ENCODE data around the gene CCN2.

The CCN2 gene, protein sequence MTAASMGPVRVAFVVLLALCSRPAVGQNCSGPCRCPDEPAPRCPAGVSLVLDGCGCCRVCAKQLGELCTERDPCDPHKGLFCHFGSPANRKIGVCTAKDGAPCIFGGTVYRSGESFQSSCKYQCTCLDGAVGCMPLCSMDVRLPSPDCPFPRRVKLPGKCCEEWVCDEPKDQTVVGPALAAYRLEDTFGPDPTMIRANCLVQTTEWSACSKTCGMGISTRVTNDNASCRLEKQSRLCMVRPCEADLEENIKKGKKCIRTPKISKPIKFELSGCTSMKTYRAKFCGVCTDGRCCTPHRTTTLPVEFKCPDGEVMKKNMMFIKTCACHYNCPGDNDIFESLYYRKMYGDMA

GRCh38 chr6:131950767-131951575 is at the start of gene CCN2:
TSS of gene CCN2 (minus strand) at chr6:131951372. CDS start at chr6:131951172, 200 bp downstream.
- DNase-seq = peak; percentile 15

DNA sequence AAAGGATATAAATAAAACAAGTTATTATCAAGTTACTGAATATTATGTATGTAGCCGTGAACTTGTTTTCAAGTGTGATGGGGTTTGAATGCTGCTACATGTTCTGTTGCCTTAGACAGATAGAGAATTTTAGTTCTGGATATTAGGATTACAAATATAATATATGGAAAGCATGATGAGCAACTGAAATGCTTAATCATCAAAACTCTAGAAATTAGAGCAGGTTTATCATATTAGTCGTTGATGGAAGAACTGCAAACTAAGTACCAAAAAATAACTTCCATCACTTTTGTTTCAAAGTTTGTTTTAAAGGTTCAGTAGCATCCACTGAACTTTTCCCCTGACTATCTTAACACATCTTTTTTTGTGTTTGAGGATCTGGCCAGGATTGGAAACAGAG is 49.1 kb upstream of the CCN2 start:
- no peak for DNase-seq

- DNase-seq = no peak
Observed at GRCh38 chr6:131999545-132000146, 48.5 kb upstream of the CCN2 start.

- DNase-seq = no peak
Observed at GRCh38 chr6:131998255-131998982, 47.2 kb upstream of the CCN2 start.

- DNase-seq = no peak
Observed at GRCh38 chr6:131997429-131998153, 46.4 kb upstream of the CCN2 start.

DNA sequence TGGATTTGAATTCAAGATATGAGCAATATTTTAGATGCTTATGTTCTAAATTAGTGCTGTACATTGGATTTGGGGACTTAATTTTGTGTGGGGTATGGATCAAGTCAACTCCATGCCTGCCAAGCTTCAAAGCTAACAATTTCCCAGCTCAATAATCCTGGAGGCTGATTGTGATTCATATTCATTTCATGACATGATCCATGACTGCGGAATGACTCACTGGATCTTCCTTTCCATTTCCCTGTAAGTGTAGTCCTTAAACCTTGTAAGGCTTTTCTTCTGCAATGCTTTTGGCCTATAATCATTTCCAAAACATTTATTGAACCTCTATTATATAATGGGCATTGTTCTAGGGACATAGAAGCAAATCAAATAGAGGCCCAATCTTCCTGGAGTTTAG is 44.7 kb upstream of the CCN2 start:
- DNase-seq = no peak

- DNase-seq = no peak
Observed at GRCh38 chr6:131992557-131992956, 41.4 kb upstream of the CCN2 start.

DNA sequence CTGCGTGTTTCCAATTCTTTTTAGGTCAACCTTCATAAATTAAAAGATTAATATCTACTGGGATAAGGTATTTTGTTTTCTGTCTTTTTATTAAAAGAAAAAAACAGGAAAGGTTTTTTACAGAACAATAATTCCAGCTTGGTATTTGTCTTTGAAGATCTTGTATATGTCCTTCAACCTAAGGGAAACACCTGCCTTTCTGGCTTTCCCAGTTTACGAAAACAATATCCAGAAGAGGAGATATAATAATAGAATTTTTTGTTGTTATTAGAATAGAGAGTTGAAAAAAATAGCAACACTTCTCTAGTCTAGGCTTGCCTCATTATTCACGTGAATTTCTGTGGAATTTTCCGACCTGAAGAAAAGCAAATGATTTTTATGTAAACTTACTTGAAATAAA is 37.9 kb upstream of the CCN2 start:
- DNase-seq = no peak

- DNase-seq = no peak
Observed at GRCh38 chr6:131982740-131983259, 31.6 kb upstream of the CCN2 start.

- DNase-seq = no peak
Observed at GRCh38 chr6:131981624-131981978, 30.4 kb upstream of the CCN2 start.

- no peak for DNase-seq
Observed at GRCh38 chr6:131980791-131981623, 29.8 kb upstream of the CCN2 start.

DNA sequence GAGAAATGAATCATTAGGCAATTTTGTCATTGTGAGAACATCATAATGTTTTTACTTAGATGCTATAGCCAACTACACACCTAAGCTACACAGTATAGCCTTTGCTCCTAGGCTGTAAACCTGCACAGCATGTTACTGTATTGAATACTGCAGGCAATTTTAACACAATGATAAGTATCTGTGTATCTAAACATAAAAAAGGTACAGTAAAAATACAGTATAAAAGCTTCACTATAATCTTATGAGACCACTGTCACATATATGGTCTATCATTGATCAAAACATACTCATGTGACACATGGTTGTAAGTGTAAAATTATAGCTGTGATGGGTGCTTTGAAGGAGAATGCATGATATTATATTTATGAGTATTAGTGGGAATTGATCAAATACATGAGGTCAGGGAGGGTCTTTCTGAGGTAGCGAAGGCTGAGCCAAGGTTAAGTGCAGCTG is 29.2 kb upstream of the CCN2 start:
- DNase-seq = no peak

DNA sequence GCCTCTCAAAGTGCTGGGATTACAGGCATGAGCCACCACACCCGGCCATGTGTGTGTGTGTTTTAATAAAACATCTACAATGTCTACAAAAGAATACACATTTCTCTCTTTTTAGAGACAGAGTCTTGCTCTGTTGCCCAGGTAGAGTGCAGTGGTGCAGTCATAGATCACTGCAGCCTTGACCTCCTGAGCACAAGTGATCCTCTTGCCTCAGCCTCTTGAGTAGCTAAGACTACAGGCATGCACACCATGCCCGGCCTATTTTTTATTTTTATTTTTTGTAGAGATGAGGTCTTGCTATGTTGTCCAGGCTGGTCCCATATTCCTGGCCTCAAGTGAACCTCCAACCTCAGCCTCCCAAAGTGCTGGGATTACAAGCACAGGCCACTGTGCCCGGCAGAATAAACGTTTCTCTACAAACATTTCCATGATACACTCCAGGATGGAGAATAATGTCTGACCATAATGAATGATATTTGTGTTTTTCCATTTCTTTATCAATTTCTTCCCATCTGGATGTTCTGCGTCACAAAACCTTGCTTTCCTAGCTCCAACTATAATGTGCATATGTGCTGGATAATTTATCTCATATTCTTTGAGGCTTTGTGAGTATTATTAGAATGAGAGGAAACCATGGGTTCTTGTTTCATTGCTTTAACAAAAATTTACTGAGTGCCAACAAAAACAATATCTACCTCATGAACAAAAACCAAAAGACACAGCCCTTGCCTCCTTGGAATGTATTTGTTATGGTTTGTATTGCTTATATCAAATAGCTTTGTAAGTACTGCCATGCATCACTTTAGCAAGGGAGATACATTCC is 28.6 kb upstream of the CCN2 start:
- DNase-seq = no peak

DNA sequence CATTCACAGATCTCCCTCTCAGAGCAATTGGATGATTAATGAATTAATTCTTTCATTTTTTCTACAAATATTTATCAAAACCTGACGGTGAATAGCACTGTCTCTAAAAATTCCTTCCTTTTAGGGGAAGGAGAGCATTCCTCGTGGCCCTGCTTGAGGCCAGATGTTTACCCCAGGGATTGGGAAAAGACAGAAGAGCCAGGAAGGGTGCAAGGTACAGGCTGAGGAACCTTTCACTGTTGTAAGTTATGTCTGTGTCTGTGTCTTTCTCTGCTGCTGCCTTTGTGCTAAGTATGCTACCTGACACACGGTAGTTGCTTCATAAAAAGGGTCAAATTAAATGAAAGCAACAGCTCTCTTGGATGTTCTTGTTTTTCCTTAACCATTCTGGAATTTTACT is 27.4 kb upstream of the CCN2 start:
- DNase-seq = no peak

DNA sequence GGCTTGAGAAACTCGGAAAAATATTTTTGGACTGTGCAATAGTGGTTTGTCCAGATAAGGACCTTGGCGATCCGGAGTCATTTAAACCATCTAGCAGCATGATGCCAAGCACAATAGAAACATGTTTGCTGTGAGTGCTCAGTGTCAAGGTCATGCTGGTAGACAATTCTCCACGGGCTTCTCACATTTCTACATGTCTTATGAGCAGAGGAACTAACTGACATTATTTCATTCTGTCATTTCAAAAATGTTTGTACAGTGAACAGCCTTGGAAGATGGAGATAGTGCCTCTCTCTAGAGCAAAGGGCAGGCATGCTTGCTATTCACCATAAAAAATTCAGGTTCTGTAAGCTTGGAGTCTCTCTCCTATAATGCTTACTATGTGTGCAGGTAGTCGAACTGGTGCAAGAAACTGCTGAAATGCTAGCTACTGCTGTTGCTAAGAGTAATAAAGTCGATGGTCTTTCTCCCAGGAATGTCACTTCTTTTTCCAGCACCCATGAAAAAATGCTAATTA is 25.4 kb upstream of the CCN2 start:
- DNase-seq = no peak

DNA sequence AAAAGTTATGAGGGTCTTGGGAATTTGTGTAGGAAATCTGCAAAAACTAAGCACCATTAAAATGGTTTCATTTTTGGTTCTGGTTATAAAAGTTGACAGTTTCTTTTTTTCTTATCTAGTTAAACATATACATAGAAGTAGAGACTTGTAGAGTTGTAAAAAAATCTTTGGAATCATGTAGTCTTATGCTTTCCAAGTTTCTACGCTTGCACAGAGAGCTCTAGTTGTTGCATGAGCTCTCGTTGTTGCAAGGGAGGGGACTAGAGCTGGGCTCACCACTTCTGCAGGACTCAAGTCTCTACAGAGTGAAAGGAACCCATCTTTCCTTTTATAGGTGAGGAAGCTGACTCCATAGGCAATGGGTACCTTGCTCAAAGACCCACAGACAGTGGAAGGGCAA is 21.6 kb upstream of the CCN2 start:
- no peak for DNase-seq

- no peak for DNase-seq
Observed at GRCh38 chr6:131970076-131970859, 19.1 kb upstream of the CCN2 start.

- DNase-seq = no peak
Observed at GRCh38 chr6:131968656-131969055, 17.5 kb upstream of the CCN2 start.

- no peak for DNase-seq
Observed at GRCh38 chr6:131967948-131968347, 16.8 kb upstream of the CCN2 start.

All from activated CD4-positive, alpha-beta T cell treated with anti-CD3 and anti-CD28 coated beads for 48 hours (primary cell).